ENCODE measurements around the gene CITED2.

Gene CITED2

GRCh38 chr6:139395891-139396301 is 21.4 kb upstream of the CITED2 start:
- no peak overlapping the region for H3K4me3 Mint-ChIP-seq
- no peak for DNase-seq
- peaks cover 3% of the 10 kb centered on the region for H3K36me3 Mint-ChIP-seq (ENCODE audit: insufficient read depth)
- ATAC-seq (replicated peaks), result no peak
- no peak overlapping the region for H3K27ac Mint-ChIP-seq
- H3K4me1 Mint-ChIP-seq (ENCODE audit: low read depth in 2 of 2), result no peaks in the 10 kb centered on the region
- peaks cover 0 to 7% of the 10 kb centered on the region in 2 donors for H3K27me3 Mint-ChIP-seq
- H3K9me3 Mint-ChIP-seq, result no peaks in the 10 kb centered on the region

- DNase-seq (no peak), ATAC-seq (replicated peaks) (no peak)
- H3K27ac Mint-ChIP-seq, result no peak overlapping the region
- peaks cover 3% of the 10 kb centered on the region for H3K36me3 Mint-ChIP-seq (ENCODE audit: insufficient read depth)
- H3K4me1 Mint-ChIP-seq (ENCODE audit: low read depth in 2 of 2), result no peaks in the 10 kb centered on the region
- no peaks in the 10 kb centered on the region for H3K9me3 Mint-ChIP-seq
- no peak overlapping the region for H3K4me3 Mint-ChIP-seq
- peaks cover 0 to 7% of the 10 kb centered on the region in 2 donors for H3K27me3 Mint-ChIP-seq
Observed at GRCh38 chr6:139395371-139395770, 20.9 kb upstream of the CITED2 start.

- Mint-ChIP-seq H3K27me3 (peaks cover 0 to 7% of the 10 kb centered on the region in 2 donors), H3K27ac (no peak overlapping the region)
Observed at GRCh38 chr6:139394027-139394649, 19.7 kb upstream of the CITED2 start.

GRCh38 chr6:139392794-139393193 is 18.3 kb upstream of the CITED2 start:
- DNase-seq, result no peak
- H3K9me3 Mint-ChIP-seq, result no peaks in the 10 kb centered on the region
- H3K4me1 Mint-ChIP-seq (ENCODE audit: low read depth in 2 of 2), result no peaks in the 10 kb centered on the region
- ATAC-seq (replicated peaks), result no peak
- peak overlapping the region in 1 of 2 donors; percentile 41 for H3K27ac Mint-ChIP-seq
- peaks cover 3% of the 10 kb centered on the region for H3K36me3 Mint-ChIP-seq (ENCODE audit: insufficient read depth)
- peaks cover 0 to 5% of the 10 kb centered on the region in 2 donors for H3K27me3 Mint-ChIP-seq
- no peak overlapping the region for H3K4me3 Mint-ChIP-seq

More at GRCh38 chr6:139394027-139394649, 19.7 kb upstream of the CITED2 start:
- DNase-seq, result no peak
- Mint-ChIP-seq H3K36me3 (ENCODE audit: insufficient read depth) (peaks cover 3% of the 10 kb centered on the region), H3K4me3 (no peak overlapping the region), H3K9me3 (no peaks in the 10 kb centered on the region), H3K4me1 (ENCODE audit: low read depth in 2 of 2) (no peaks in the 10 kb centered on the region)
- no peak for ATAC-seq (replicated peaks)

- Mint-ChIP-seq H3K4me3 (no peak overlapping the region), H3K27ac (no peak overlapping the region), H3K9me3 (no peaks in the 10 kb centered on the region), H3K4me1 (ENCODE audit: low read depth in 2 of 2) (no peaks in the 10 kb centered on the region), H3K36me3 (ENCODE audit: insufficient read depth) (no peaks in the 10 kb centered on the region), H3K27me3 (no peaks in the 10 kb centered on the region)
- ATAC-seq (replicated peaks) (no peak), DNase-seq (no peak)
Observed at GRCh38 chr6:139391709-139392108, 17.3 kb upstream of the CITED2 start.

GRCh38 chr6:139390447-139390846 is 16.0 kb upstream of the CITED2 start:
- Mint-ChIP-seq H3K9me3 (no peaks in the 10 kb centered on the region), H3K27me3 (no peaks in the 10 kb centered on the region), H3K27ac (no peak overlapping the region), H3K4me3 (no peak overlapping the region), H3K4me1 (ENCODE audit: low read depth in 2 of 2) (no peaks in the 10 kb centered on the region), H3K36me3 (ENCODE audit: insufficient read depth) (no peaks in the 10 kb centered on the region)
- DNase-seq, result no peak
- no peak for ATAC-seq (replicated peaks)

GRCh38 chr6:139388384-139388783 is 13.9 kb upstream of the CITED2 start:
- no peak overlapping the region for H3K27ac Mint-ChIP-seq
- no peaks in the 10 kb centered on the region for H3K9me3 Mint-ChIP-seq
- no peaks in the 10 kb centered on the region for H3K4me1 Mint-ChIP-seq (ENCODE audit: low read depth in 2 of 2)
- no peaks in the 10 kb centered on the region for H3K27me3 Mint-ChIP-seq
- H3K36me3 Mint-ChIP-seq (ENCODE audit: insufficient read depth), result peaks cover 3% of the 10 kb centered on the region
- DNase-seq (no peak), ATAC-seq (replicated peaks) (no peak)
- no peak overlapping the region for H3K4me3 Mint-ChIP-seq

GRCh38 chr6:139386404-139386803 is 12.0 kb upstream of the CITED2 start:
- Mint-ChIP-seq H3K27me3 (peaks cover 0 to 6% of the 10 kb centered on the region in 2 donors), H3K4me3 (no peak overlapping the region), H3K9me3 (no peaks in the 10 kb centered on the region), H3K27ac (no peak overlapping the region), H3K36me3 (ENCODE audit: insufficient read depth) (peaks cover 3% of the 10 kb centered on the region), H3K4me1 (ENCODE audit: low read depth in 2 of 2) (no peaks in the 10 kb centered on the region)
- DNase-seq (no peak), ATAC-seq (replicated peaks) (no peak)

- peaks cover under 1 to 5% of the 10 kb centered on the region in 2 donors for H3K4me1 Mint-ChIP-seq (ENCODE audit: low read depth in 2 of 2)
- H3K36me3 Mint-ChIP-seq (ENCODE audit: insufficient read depth), result peaks cover 3% of the 10 kb centered on the region
- peaks cover 0 to 6% of the 10 kb centered on the region in 2 donors for H3K27me3 Mint-ChIP-seq
- ATAC-seq (replicated peaks) (no peak), DNase-seq (no peak)
- H3K27ac Mint-ChIP-seq, result no peak overlapping the region
- no peak overlapping the region for H3K4me3 Mint-ChIP-seq
- no peaks in the 10 kb centered on the region for H3K9me3 Mint-ChIP-seq
Observed at GRCh38 chr6:139381216-139381865, 6.9 kb upstream of the CITED2 start.

GRCh38 chr6:139380611-139381010 is 6.2 kb upstream of the CITED2 start:
- DNase-seq, result no peak
- peaks cover 6% of the 10 kb centered on the region for H3K36me3 Mint-ChIP-seq (ENCODE audit: insufficient read depth)
- no peaks in the 10 kb centered on the region for H3K9me3 Mint-ChIP-seq
- ATAC-seq (replicated peaks), result no peak
- peaks cover 8 to 9% of the 10 kb centered on the region in 2 donors for H3K4me1 Mint-ChIP-seq (ENCODE audit: low read depth in 2 of 2)
- peaks cover 0 to 6% of the 10 kb centered on the region in 2 donors for H3K27me3 Mint-ChIP-seq
- H3K4me3 Mint-ChIP-seq, result no peak overlapping the region
- H3K27ac Mint-ChIP-seq, result no peak overlapping the region

- Mint-ChIP-seq H3K27me3 (peaks cover 0 to 6% of the 10 kb centered on the region in 2 donors), H3K4me3 (no peak overlapping the region), H3K9me3 (no peaks in the 10 kb centered on the region), H3K27ac (no peak overlapping the region), H3K36me3 (ENCODE audit: insufficient read depth) (peaks cover 9% of the 10 kb centered on the region), H3K4me1 (ENCODE audit: low read depth in 2 of 2) (peaks cover 11 to 13% of the 10 kb centered on the region in 2 donors)
- DNase-seq (no peak), ATAC-seq (replicated peaks) (no peak)
Observed at GRCh38 chr6:139380168-139380567, 5.7 kb upstream of the CITED2 start.

GRCh38 chr6:139378882-139379341 is 4.5 kb upstream of the CITED2 start:
- H3K27ac Mint-ChIP-seq, result no peak overlapping the region
- DNase-seq (no peak), ATAC-seq (replicated peaks) (no peak)
- no peaks in the 10 kb centered on the region for H3K9me3 Mint-ChIP-seq
- peaks cover 20% of the 10 kb centered on the region for H3K36me3 Mint-ChIP-seq (ENCODE audit: insufficient read depth)
- peaks cover 17 to 21% of the 10 kb centered on the region in 2 donors for H3K4me1 Mint-ChIP-seq (ENCODE audit: low read depth in 2 of 2)
- no peak overlapping the region for H3K4me3 Mint-ChIP-seq
- H3K27me3 Mint-ChIP-seq, result peaks cover 0 to 6% of the 10 kb centered on the region in 2 donors

- ATAC-seq (replicated peaks) (no peak), DNase-seq (no peak)
- no peak overlapping the region for H3K4me3 Mint-ChIP-seq
- H3K27me3 Mint-ChIP-seq, result peaks cover 0 to 6% of the 10 kb centered on the region in 2 donors
- H3K9me3 Mint-ChIP-seq, result no peaks in the 10 kb centered on the region
- peaks cover 27% of the 10 kb centered on the region for H3K36me3 Mint-ChIP-seq (ENCODE audit: insufficient read depth)
- H3K27ac Mint-ChIP-seq, result no peak overlapping the region
- peaks cover 22% of the 10 kb centered on the region in 2 donors for H3K4me1 Mint-ChIP-seq (ENCODE audit: low read depth in 2 of 2)
Observed at GRCh38 chr6:139378226-139378625, 3.8 kb upstream of the CITED2 start.

- Mint-ChIP-seq H3K27me3 (peaks cover 0 to under 1% of the 10 kb centered on the region in 2 donors), H3K4me1 (ENCODE audit: low read depth in 2 of 2) (peaks cover 26% of the 10 kb centered on the region in 2 donors), H3K4me3 (peak overlapping the region; percentile 99 to 100), H3K27ac (peak overlapping the region; percentile 92 to 100), H3K36me3 (ENCODE audit: insufficient read depth) (peaks cover 42% of the 10 kb centered on the region), H3K9me3 (no peaks in the 10 kb centered on the region)
- no peak for ATAC-seq (replicated peaks)
- no peak for DNase-seq
Observed at GRCh38 chr6:139376604-139377218, 2.3 kb upstream of the CITED2 start.

Measured in effector memory CD8-positive, alpha-beta T cell (primary cell).